AG20443 (cell line): ENCODE results near the gene COL23A1.

Source experiments
- DNase-seq: peaks from one replicate; pipeline ENCODE4 v3.0.0; 2012; ENCODE audit warnings: low spot score, mixed read lengths

Gene COL23A1

DNA sequence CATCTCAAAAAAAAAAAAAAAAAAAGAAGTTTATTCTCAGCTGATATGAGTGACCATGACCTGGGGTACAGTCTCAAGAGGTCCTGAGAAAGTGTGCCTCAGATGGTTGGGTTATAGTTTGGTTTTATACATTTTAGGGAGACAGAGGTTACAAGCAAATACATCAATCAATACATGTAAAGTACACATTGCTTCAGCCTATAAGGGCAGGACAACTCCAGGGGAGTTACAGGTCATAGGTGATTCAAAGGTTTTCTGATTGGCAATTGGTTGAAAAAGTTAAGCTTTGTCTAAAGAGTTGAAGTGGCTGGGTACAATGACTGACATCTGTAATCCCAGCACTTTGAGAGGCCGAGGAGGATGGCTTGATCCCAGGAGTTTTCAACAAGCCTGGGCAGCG is 400.8 kb downstream of the COL23A1 start:
- no peak for DNase-seq
